Measurements from ENCODE around the gene ZFP42.
"Not testable (repeated sequence)": the region's sequence is repeated elsewhere in the genome, so short reads cannot be mapped to it uniquely, and the experiment has no call there.

Gene ZFP42

DNA sequence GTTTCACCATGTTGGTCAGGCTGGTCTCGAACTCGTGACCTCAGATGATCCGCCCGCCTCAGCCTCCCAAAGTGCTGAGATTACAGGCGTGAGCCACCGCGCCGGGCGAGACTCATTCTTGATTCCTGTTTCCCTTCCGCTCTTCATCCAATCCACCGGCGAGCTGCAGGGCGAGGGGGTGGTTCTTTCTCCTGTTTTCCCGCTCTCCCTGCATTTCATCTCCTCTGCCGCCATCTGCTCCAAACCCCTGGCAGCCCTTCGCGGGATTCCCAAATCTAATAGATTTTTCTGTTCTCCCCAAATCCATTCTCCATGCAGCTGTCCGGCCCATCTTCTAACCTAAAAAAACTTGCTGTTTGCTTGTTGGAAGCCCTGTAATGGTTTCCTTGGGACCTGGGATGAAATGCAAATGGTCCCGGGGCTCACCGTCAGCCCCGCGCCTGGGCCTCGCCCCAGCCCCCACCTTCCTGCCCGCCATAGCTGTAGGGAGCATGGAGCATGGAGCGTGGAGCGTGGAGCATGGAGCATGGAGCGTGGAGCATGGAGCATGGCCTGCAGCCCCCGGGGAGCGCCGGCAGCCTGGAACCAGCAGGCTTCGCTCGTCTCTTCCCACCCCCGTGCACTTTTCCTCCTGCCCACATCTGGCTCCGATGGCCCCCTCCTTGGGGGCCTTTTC, 1.1 kb downstream of the ZFP42 start:
- Histone ChIP-seq H3K27ac (no peak overlapping the region), H4K20me1 (no peaks in the 10 kb centered on the region), H3K27me3 (no peaks in the 10 kb centered on the region), H3K4me3 (no peak overlapping the region), H3K4me1 (no peaks in the 10 kb centered on the region), H3K9me3 (replicated peaks in 1 of 11) (peaks cover 18 to 42% (median 34%) of the 10 kb centered on the region in 11 experiments; a peak in 21 of 22 replicates), H3K36me3 (no peaks in the 10 kb centered on the region), H3K4me2 (no peak overlapping the region), H3K9ac (no peak overlapping the region)
- TF ChIP-seq Cebpa-rat (IDR thresholded peaks at IDR 0.05), result no peak

DNA sequence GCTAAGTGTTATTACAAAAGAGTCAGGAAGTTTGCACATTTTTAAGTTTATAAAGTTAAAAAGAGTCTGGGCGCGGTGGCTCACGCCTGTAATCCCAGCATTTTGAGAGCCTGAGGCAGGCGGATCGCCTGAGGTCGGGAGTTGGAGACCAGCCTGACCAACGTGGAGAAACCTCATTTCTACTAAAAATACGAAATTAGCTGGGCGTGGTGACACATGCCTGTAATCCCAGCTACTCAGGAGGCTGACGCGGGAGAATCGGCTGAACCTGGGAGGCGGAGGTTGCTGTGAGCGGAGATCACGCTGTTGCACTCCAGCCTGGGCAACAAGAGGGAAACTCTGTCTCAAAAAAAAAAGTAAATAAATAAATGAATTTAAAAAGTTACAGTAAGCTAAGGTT, 2.4 kb downstream of the ZFP42 start:
- H3K36me3 ChIP-seq, H3K27ac ChIP-seq, H3K4me1 ChIP-seq, H3K27me3 ChIP-seq, H3K4me2 ChIP-seq, H3K9ac ChIP-seq, H3K4me3 ChIP-seq, H4K20me1 ChIP-seq: not testable (repeated sequence)
- peaks cover 18 to 39% (median 33%) of the 10 kb centered on the region in 11 experiments; a peak in 21 of 22 replicates for H3K9me3 ChIP-seq (replicated peaks in 1 of 11)

DNA sequence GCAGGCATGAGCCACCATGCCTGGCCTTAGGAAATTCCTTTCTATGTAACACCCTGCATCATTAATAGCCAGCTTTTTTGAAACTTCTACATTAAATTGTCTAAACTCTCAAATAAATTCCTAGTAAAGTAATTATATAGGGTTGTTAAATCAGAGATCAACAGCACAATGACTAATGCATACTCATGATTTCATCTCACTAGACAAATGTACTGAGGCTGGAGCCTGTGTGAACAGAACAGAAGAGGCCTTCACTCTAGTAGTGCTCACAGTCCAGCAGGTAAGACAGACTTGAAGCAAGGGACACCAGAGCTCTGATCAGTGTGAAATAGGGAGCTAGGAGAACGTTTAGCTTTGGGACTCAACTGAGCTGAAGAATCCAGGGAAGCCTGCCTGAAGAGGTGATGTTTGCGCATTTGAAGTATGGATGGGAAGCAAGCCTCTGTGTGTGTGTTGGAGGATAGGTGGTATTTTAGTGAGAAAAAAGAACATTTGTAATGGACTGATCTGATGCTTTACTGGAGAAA, 3.9 kb downstream of the ZFP42 start:
- no peak overlapping the region for H3K27ac ChIP-seq
- H4K20me1 ChIP-seq, result no peaks in the 10 kb centered on the region
- no peak overlapping the region for H3K4me2 ChIP-seq
- H3K36me3 ChIP-seq, result no peaks in the 10 kb centered on the region
- no peak overlapping the region for H3K4me3 ChIP-seq
- H3K4me1 ChIP-seq, result no peaks in the 10 kb centered on the region
- no peaks in the 10 kb centered on the region for H3K27me3 ChIP-seq
- no peak for TF ChIP-seq Cebpa-rat (IDR thresholded peaks at IDR 0.05)
- peaks cover 18 to 27% (median 23%) of the 10 kb centered on the region in 11 experiments; a peak in 21 of 22 replicates for H3K9me3 ChIP-seq (replicated peaks in 1 of 11)
- H3K9ac ChIP-seq, result no peak overlapping the region

- H3K4me2 ChIP-seq, result no peak overlapping the region
- TF ChIP-seq Cebpa-rat (IDR thresholded peaks at IDR 0.05), result no peak
- no peaks in the 10 kb centered on the region for H3K27me3 ChIP-seq
- no peaks in the 10 kb centered on the region for H4K20me1 ChIP-seq
- peaks cover 0 to 8% (median 0%) of the 10 kb centered on the region in 10 experiments; a peak in 2 of 20 replicates for H3K4me1 ChIP-seq
- no peak overlapping the region for H3K27ac ChIP-seq
- no peaks in the 10 kb centered on the region for H3K36me3 ChIP-seq
- H3K4me3 ChIP-seq, result no peak overlapping the region
- 0 out of 22 replicates have a peak, but pooled peaks cover 0 to 5% (median 0%) of the 10 kb centered on the region in 11 experiments for H3K9me3 ChIP-seq (replicated peaks in 1 of 11)
- H3K9ac ChIP-seq, result no peak overlapping the region
Measured at GRCh38 chr4:188002323-188002722, 6.8 kb downstream of the ZFP42 start.

DNA sequence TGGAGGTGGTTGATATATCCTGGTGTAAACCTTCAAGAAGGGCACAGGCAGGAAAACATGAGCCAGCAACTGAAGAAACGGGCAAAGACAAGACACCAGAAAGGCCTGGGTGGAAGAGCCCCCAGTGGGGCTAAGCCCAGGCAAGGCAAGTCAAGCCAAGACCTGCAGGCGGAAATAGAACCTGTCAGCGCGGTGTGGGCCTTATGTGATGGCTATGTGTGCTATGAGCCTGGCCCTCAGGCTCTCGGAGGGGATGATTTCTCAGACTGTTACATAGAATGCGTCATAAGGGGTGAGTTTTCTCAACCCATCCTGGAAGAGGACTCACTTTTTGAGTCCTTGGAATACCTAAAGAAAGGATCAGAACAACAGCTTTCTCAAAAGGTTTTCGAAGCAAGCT, 7.2 kb downstream of the ZFP42 start:
- no peak overlapping the region for H3K9ac ChIP-seq
- TF ChIP-seq Cebpa-rat (IDR thresholded peaks at IDR 0.05), result no peak
- H3K4me1 ChIP-seq, result peaks cover 0 to 8% (median 0%) of the 10 kb centered on the region in 10 experiments; a peak in 2 of 20 replicates
- H3K27me3 ChIP-seq, result no peaks in the 10 kb centered on the region
- no peak overlapping the region for H3K4me2 ChIP-seq
- no peak overlapping the region for H3K27ac ChIP-seq
- no peaks in the 10 kb centered on the region for H3K36me3 ChIP-seq
- H4K20me1 ChIP-seq, result no peaks in the 10 kb centered on the region
- 0 out of 22 replicates have a peak, but pooled peaks cover 0 to 4% (median 0%) of the 10 kb centered on the region in 11 experiments for H3K9me3 ChIP-seq (replicated peaks in 1 of 11)
- H3K4me3 ChIP-seq, result no peak overlapping the region

DNA sequence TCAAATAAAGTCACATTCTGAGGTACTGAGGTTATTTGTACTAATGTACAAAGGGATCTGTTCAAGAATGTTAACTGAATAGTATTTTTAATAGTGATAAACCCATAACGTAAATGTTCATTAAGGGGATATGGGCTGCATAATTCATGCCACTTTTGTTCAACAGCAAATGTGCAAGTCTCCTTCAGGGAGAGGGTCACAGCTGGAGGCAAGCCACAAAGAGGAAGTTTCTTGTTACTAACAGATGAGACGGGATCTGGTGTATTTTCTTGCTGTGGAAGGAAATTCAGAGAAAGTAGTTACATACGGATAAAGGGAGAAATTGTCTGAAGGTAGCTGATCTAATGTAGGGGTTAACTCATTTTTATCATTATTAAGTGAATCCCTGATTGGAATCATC, 10.0 kb downstream of the ZFP42 start:
- no peak overlapping the region for H3K4me2 ChIP-seq
- no peak overlapping the region for H3K4me3 ChIP-seq
- H3K27ac ChIP-seq, result no peak overlapping the region
- H3K9ac ChIP-seq, result no peak overlapping the region
- H3K9me3 ChIP-seq (replicated peaks in 1 of 11), result no peaks in the 10 kb centered on the region
- peaks cover 0 to 8% (median 0%) of the 10 kb centered on the region in 10 experiments; a peak in 2 of 20 replicates for H3K4me1 ChIP-seq
- no peaks in the 10 kb centered on the region for H3K27me3 ChIP-seq
- no peaks in the 10 kb centered on the region for H4K20me1 ChIP-seq
- H3K36me3 ChIP-seq, result no peaks in the 10 kb centered on the region
- TF ChIP-seq Cebpa-rat (IDR thresholded peaks at IDR 0.05), result no peak

- Histone ChIP-seq H4K20me1 (no peaks in the 10 kb centered on the region), H3K27me3 (no peaks in the 10 kb centered on the region), H3K4me3 (no peak overlapping the region), H3K9ac (no peak overlapping the region), H3K36me3 (no peaks in the 10 kb centered on the region), H3K4me2 (no peak overlapping the region), H3K4me1 (peaks cover 0 to 8% (median 0%) of the 10 kb centered on the region in 10 experiments; a peak in 2 of 20 replicates), H3K27ac (no peak overlapping the region), H3K9me3 (replicated peaks in 1 of 11) (no peaks in the 10 kb centered on the region)
- no peak for TF ChIP-seq Cebpa-rat (IDR thresholded peaks at IDR 0.05)
Measured at GRCh38 chr4:188006285-188006848, 10.8 kb downstream of the ZFP42 start.

- Histone ChIP-seq H3K4me2 (no peak overlapping the region), H3K27ac (no peak overlapping the region), H3K4me3 (no peak overlapping the region), H3K27me3 (no peaks in the 10 kb centered on the region), H3K9me3 (replicated peaks in 1 of 11) (no peaks in the 10 kb centered on the region), H3K9ac (no peak overlapping the region), H3K4me1 (peaks cover 0 to 8% (median 0%) of the 10 kb centered on the region in 10 experiments; a peak in 2 of 20 replicates), H3K36me3 (no peaks in the 10 kb centered on the region), H4K20me1 (no peaks in the 10 kb centered on the region)
- TF ChIP-seq Cebpa-rat (IDR thresholded peaks at IDR 0.05), result no peak
Measured at GRCh38 chr4:188008377-188008776, 12.8 kb downstream of the ZFP42 start.

GRCh38 chr4:188012426-188012945, 16.9 kb downstream of the ZFP42 start:
- H3K9me3 ChIP-seq (replicated peaks in 1 of 11), result no peaks in the 10 kb centered on the region
- peaks cover 0 to 5% (median 0%) of the 10 kb centered on the region in 10 experiments; a peak in 2 of 20 replicates for H3K4me1 ChIP-seq
- H3K4me2 ChIP-seq, result no peak overlapping the region
- H3K36me3 ChIP-seq, result no peaks in the 10 kb centered on the region
- no peaks in the 10 kb centered on the region for H3K27me3 ChIP-seq
- H4K20me1 ChIP-seq, result no peaks in the 10 kb centered on the region
- H3K9ac ChIP-seq, result no peak overlapping the region
- H3K4me3 ChIP-seq, result no peak overlapping the region
- no peak overlapping the region for H3K27ac ChIP-seq
- TF ChIP-seq Cebpa-rat (IDR thresholded peaks at IDR 0.05), result no peak
